Body of pancreas (tissue), 4 donors: Measurements from ENCODE around the gene EPHA4.

Experiments used
- POLR2A ChIP-seq, 3 donors: fragments of 450-650 bp; IDR thresholded peaks; one replicate each; pipeline ENCODE4 v1.6.1; 2016; ENCODE audit warnings: antibody characterized with exemption in 3 of 3, mild to moderate bottlenecking in 2 of 3
- TF ChIP-seq, protein P1 (sequence below), 7 experiments: fragments of 450-650 bp in 4 of 7; fragments of 200-600 bp in 3 of 7; sonication (generic) in 3 of 7; IDR thresholded peaks; one replicate each; pipeline ENCODE4 v1.5.1; 2016 to 2019; ENCODE audit warnings: antibody characterized with exemption in 7 of 7

DNA sequence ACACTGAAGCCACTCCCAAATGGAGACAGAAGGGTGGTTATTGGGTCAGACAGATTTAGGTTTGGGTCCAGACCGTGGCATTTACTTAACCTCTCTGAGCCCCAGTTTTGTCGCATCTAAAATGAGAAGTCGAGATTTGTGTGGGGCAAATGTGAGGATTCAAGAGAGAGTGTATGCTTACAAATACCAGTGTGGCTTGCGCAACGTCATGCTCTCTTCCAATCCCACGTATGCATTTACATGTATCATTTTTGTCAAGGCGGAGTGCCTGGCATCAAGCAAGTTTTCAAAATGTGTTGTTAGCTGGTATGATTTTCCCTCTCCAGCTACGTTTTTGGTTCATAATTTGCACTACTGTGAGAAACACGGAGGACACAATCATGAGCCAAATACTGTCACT is 197.9 kb downstream of the EPHA4 start:
- no peak for TF ChIP-seq POLR2A (IDR thresholded peaks at IDR 0.05)
- TF ChIP-seq, protein P1, sequence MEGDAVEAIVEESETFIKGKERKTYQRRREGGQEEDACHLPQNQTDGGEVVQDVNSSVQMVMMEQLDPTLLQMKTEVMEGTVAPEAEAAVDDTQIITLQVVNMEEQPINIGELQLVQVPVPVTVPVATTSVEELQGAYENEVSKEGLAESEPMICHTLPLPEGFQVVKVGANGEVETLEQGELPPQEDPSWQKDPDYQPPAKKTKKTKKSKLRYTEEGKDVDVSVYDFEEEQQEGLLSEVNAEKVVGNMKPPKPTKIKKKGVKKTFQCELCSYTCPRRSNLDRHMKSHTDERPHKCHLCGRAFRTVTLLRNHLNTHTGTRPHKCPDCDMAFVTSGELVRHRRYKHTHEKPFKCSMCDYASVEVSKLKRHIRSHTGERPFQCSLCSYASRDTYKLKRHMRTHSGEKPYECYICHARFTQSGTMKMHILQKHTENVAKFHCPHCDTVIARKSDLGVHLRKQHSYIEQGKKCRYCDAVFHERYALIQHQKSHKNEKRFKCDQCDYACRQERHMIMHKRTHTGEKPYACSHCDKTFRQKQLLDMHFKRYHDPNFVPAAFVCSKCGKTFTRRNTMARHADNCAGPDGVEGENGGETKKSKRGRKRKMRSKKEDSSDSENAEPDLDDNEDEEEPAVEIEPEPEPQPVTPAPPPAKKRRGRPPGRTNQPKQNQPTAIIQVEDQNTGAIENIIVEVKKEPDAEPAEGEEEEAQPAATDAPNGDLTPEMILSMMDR (IDR thresholded peaks at IDR 0.05) = no peak
